IPS-18c (cell line): Measurements from ENCODE around the gene NR5A1.

Experiments used
- H3K4me3 ChIP-seq: 2 replicates; pipeline ENCODE4 v1.7.0; 2013; ENCODE audit warnings: low read depth, mild to moderate bottlenecking, low read length, moderate library complexity; ENCODE audit not compliant: insufficient read depth
- H3K9me3 ChIP-seq: one replicate; pipeline ENCODE4 v1.6.1; 2013; ENCODE audit warnings: mild to moderate bottlenecking, low read length, moderate library complexity; ENCODE audit not compliant: control insufficient read depth, insufficient read depth

Gene NR5A1

GRCh38 chr9:124503713-124504529, 3.3 kb downstream of the NR5A1 start:
- Histone ChIP-seq H3K4me3 (peak overlapping the region; percentile 36), H3K9me3 (peaks cover 9% of the 10 kb centered on the region)

- peaks cover 9% of the 10 kb centered on the region for H3K9me3 ChIP-seq
Measured at GRCh38 chr9:124502711-124503702, 4.2 kb downstream of the NR5A1 start.

GRCh38 chr9:124501771-124502320, 5.4 kb downstream of the NR5A1 start:
- Histone ChIP-seq H3K9me3 (peaks cover 9% of the 10 kb centered on the region), H3K4me3 (no peak overlapping the region)

More at GRCh38 chr9:124502711-124503702, 4.2 kb downstream of the NR5A1 start:
- peak overlapping the region; percentile 36; the same call in 1 of the 2 replicates for H3K4me3 ChIP-seq

GRCh38 chr9:124500796-124501611, 6.2 kb downstream of the NR5A1 start:
- Histone ChIP-seq H3K4me3 (no peak overlapping the region), H3K9me3 (peaks cover 9% of the 10 kb centered on the region)

GRCh38 chr9:124500028-124500795, 7.0 kb downstream of the NR5A1 start:
- H3K4me3 ChIP-seq, result no peak overlapping the region
- peaks cover 8% of the 10 kb centered on the region for H3K9me3 ChIP-seq

GRCh38 chr9:124499216-124499615, 8.0 kb downstream of the NR5A1 start:
- H3K9me3 ChIP-seq, result peaks cover 6% of the 10 kb centered on the region
- H3K4me3 ChIP-seq, result no peak overlapping the region

GRCh38 chr9:124498499-124499146, 8.6 kb downstream of the NR5A1 start:
- H3K4me3 ChIP-seq, result no peak overlapping the region

GRCh38 chr9:124498040-124498439, 9.2 kb downstream of the NR5A1 start:
- Histone ChIP-seq H3K9me3 (peaks cover 2% of the 10 kb centered on the region), H3K4me3 (no peak overlapping the region)

More at GRCh38 chr9:124498499-124499146, 8.6 kb downstream of the NR5A1 start:
- peaks cover 5% of the 10 kb centered on the region for H3K9me3 ChIP-seq

- Histone ChIP-seq H3K4me3 (no peak overlapping the region), H3K9me3 (peaks cover 2% of the 10 kb centered on the region)
Measured at GRCh38 chr9:124497441-124497840, 9.8 kb downstream of the NR5A1 start.

- Histone ChIP-seq H3K4me3 (no peak overlapping the region), H3K9me3 (peaks cover 2% of the 10 kb centered on the region)
Measured at GRCh38 chr9:124496463-124496862, 10.7 kb downstream of the NR5A1 start.

GRCh38 chr9:124496075-124496449, 11.1 kb downstream of the NR5A1 start:
- peaks cover 2% of the 10 kb centered on the region for H3K9me3 ChIP-seq
- H3K4me3 ChIP-seq, result no peak overlapping the region

- no peak overlapping the region for H3K4me3 ChIP-seq
Measured at GRCh38 chr9:124495126-124496074, 11.8 kb downstream of the NR5A1 start.

GRCh38 chr9:124493794-124494479, 13.3 kb downstream of the NR5A1 start:
- Histone ChIP-seq H3K4me3 (no peak overlapping the region), H3K9me3 (no peaks in the 10 kb centered on the region)

More at GRCh38 chr9:124495126-124496074, 11.8 kb downstream of the NR5A1 start:
- peaks cover 2% of the 10 kb centered on the region for H3K9me3 ChIP-seq

GRCh38 chr9:124493218-124493617, 14.0 kb downstream of the NR5A1 start:
- no peaks in the 10 kb centered on the region for H3K9me3 ChIP-seq
- no peak overlapping the region for H3K4me3 ChIP-seq
